NCI-H748 (cell line): Measurements from ENCODE around the gene NFATC4.
A peak's percentile ranks its signal among the peaks of the same experiment; 100 is the strongest.
"Not testable (repeated sequence)": the region's sequence is repeated elsewhere in the genome, so short reads cannot be mapped to it uniquely, and the experiment has no call there.

ENCODE experiments used
- DNase-seq: peaks from one replicate; lab custom pipeline; 2025; ENCODE audit not compliant: unreplicated experiment; lab: John Stamatoyannopoulos, UW

Gene NFATC4

GRCh38 chr14:24366721-24367513 is 1.1 kb upstream of the NFATC4 start:
- peak; percentile 52 for DNase-seq

- DNase-seq, result no peak
Observed at GRCh38 chr14:24368212-24368561, 203 bp downstream of the NFATC4 start.

GRCh38 chr14:24368562-24369252 is 723 bp downstream of the NFATC4 start:
- peak; percentile 66 for DNase-seq

GRCh38 chr14:24369463-24369862 is 1.5 kb downstream of the NFATC4 start:
- no peak for DNase-seq

- DNase-seq, result no peak
Observed at GRCh38 chr14:24369907-24370687, 2.1 kb downstream of the NFATC4 start.

- no peak for DNase-seq
Observed at GRCh38 chr14:24370748-24371147, 2.8 kb downstream of the NFATC4 start.

GRCh38 chr14:24371605-24372004 is 3.6 kb downstream of the NFATC4 start:
- not testable (repeated sequence) for DNase-seq

GRCh38 chr14:24372701-24373416 is 4.9 kb downstream of the NFATC4 start:
- no peak for DNase-seq

- no peak for DNase-seq
Observed at GRCh38 chr14:24376448-24377070, 8.6 kb downstream of the NFATC4 start.

GRCh38 chr14:24377126-24377525 is 9.1 kb downstream of the NFATC4 start:
- DNase-seq, result no peak

- DNase-seq, result no peak
Observed at GRCh38 chr14:24377657-24378056, 9.7 kb downstream of the NFATC4 start.

- no peak for DNase-seq
Observed at GRCh38 chr14:24378327-24378726, 10.3 kb downstream of the NFATC4 start.

GRCh38 chr14:24378981-24379906 is 11.3 kb downstream of the NFATC4 start:
- DNase-seq, result no peak

GRCh38 chr14:24379907-24380730 is 12.1 kb downstream of the NFATC4 start:
- no peak for DNase-seq

- no peak for DNase-seq
Observed at GRCh38 chr14:24381363-24382063, 13.5 kb downstream of the NFATC4 start.

GRCh38 chr14:24382064-24382371 is 14.0 kb downstream of the NFATC4 start:
- DNase-seq, result no peak

- no peak for DNase-seq
Observed at GRCh38 chr14:24384169-24384568, 16.2 kb downstream of the NFATC4 start.

- no peak for DNase-seq
Observed at GRCh38 chr14:24385524-24385923, 17.5 kb downstream of the NFATC4 start.
